ENCODE measurements around the gene CDKN1C.

The CDKN1C gene

GRCh38 chr11:2919188-2919587 lies 33.6 kb upstream of the CDKN1C start:
- in situ Hi-C loops (cut with HindIII; ENCODE audit: low sequenced_read_pairs) = no loop called here
- no peak for DNase-seq (ENCODE audit: low read depth, low spot score)
- TF ChIP-seq CTCF (IDR thresholded peaks at IDR 0.05; ENCODE audit: low read depth, low read length) = no peak
- no peak overlapping the region for H3K4me3 ChIP-seq (ENCODE audit: low read depth, low read length)

- in situ Hi-C loops (cut with HindIII; ENCODE audit: low sequenced_read_pairs) = no loop called here
- DNase-seq (ENCODE audit: low read depth, low spot score) = no peak
- no peak for TF ChIP-seq CTCF (IDR thresholded peaks at IDR 0.05; ENCODE audit: low read depth, low read length)
- no peak overlapping the region for H3K4me3 ChIP-seq (ENCODE audit: low read depth, low read length)
Measured at GRCh38 chr11:2917842-2918490, 32.4 kb upstream of the CDKN1C start.

- no peak for DNase-seq (ENCODE audit: low read depth, low spot score)
- TF ChIP-seq CTCF (IDR thresholded peaks at IDR 0.05; ENCODE audit: low read depth, low read length) = no peak
- H3K4me3 ChIP-seq (ENCODE audit: low read depth, low read length) = no peak overlapping the region
- in situ Hi-C loops (cut with HindIII; ENCODE audit: low sequenced_read_pairs) = no loop called here
Measured at GRCh38 chr11:2916892-2917645, 31.5 kb upstream of the CDKN1C start.

- no peak overlapping the region for H3K4me3 ChIP-seq (ENCODE audit: low read depth, low read length)
- no peak for TF ChIP-seq CTCF (IDR thresholded peaks at IDR 0.05; ENCODE audit: low read depth, low read length)
- no peak for DNase-seq (ENCODE audit: low read depth, low spot score)
- in situ Hi-C loops (cut with HindIII; ENCODE audit: low sequenced_read_pairs) = no loop called here
Measured at GRCh38 chr11:2916114-2916891, 30.7 kb upstream of the CDKN1C start.

- no peak for TF ChIP-seq CTCF (IDR thresholded peaks at IDR 0.05; ENCODE audit: low read depth, low read length)
- DNase-seq (ENCODE audit: low read depth, low spot score) = no peak
- in situ Hi-C loops (cut with HindIII; ENCODE audit: low sequenced_read_pairs) = no loop called here
- H3K4me3 ChIP-seq (ENCODE audit: low read depth, low read length) = no peak overlapping the region
Measured at GRCh38 chr11:2915473-2915872, 29.9 kb upstream of the CDKN1C start.

- no peak for TF ChIP-seq CTCF (IDR thresholded peaks at IDR 0.05; ENCODE audit: low read depth, low read length)
- in situ Hi-C loops (cut with HindIII; ENCODE audit: low sequenced_read_pairs) = no loop called here
- no peak for DNase-seq (ENCODE audit: low read depth, low spot score)
- H3K4me3 ChIP-seq (ENCODE audit: low read depth, low read length) = no peak overlapping the region
Measured at GRCh38 chr11:2914455-2915195, 29.1 kb upstream of the CDKN1C start.
